Stimulated activated CD4-positive, alpha-beta T cell treated with anti-CD3 and anti-CD28 coated beads, TNF-alpha, amount 100 ng/mL, for 24 hours (primary cell): Measurements from ENCODE around the gene OR10D3.
"Not testable (repeated sequence)": the region's sequence is repeated elsewhere in the genome, so short reads cannot be mapped to it uniquely, and the experiment has no call there.

Experiments used
- DNase-seq, 3 experiments: peaks; one replicate each; pipeline ENCODE4 v3.0.0-alpha.2; 2020; ENCODE audit warnings: low read depth in 3 of 3

Gene OR10D3

GRCh38 chr11:124183068-124183467 is at the start of gene OR10D3:
TSS of gene OR10D3 (plus strand) at chr11:124183345. CDS start at chr11:124185270, 1,925 bp downstream.
- no peak for DNase-seq

GRCh38 chr11:124143034-124143433 is 40.1 kb upstream of the OR10D3 start:
- DNase-seq: no peak

- DNase-seq: no peak
Observed at GRCh38 chr11:124147951-124148350, 35.2 kb upstream of the OR10D3 start.

- no peak for DNase-seq
Observed at GRCh38 chr11:124150684-124151083, 32.5 kb upstream of the OR10D3 start.

- no peak for DNase-seq
Observed at GRCh38 chr11:124152770-124153407, 30.3 kb upstream of the OR10D3 start.

- no peak for DNase-seq
Observed at GRCh38 chr11:124153821-124154220, 29.3 kb upstream of the OR10D3 start.

GRCh38 chr11:124159481-124159880 is 23.7 kb upstream of the OR10D3 start:
- no peak for DNase-seq

- no peak for DNase-seq
Observed at GRCh38 chr11:124160986-124161385, 22.2 kb upstream of the OR10D3 start.

- no peak for DNase-seq
Observed at GRCh38 chr11:124167826-124168231, 15.3 kb upstream of the OR10D3 start.

GRCh38 chr11:124168796-124169195 is 14.3 kb upstream of the OR10D3 start:
- DNase-seq: no peak

- not testable (repeated sequence) for DNase-seq
Observed at GRCh38 chr11:124170315-124170714, 12.8 kb upstream of the OR10D3 start.

GRCh38 chr11:124170801-124171586 is 12.2 kb upstream of the OR10D3 start:
- no peak for DNase-seq

- no peak for DNase-seq
Observed at GRCh38 chr11:124172101-124172500, 11.0 kb upstream of the OR10D3 start.

- no peak for DNase-seq
Observed at GRCh38 chr11:124172599-124172998, 10.5 kb upstream of the OR10D3 start.

GRCh38 chr11:124174001-124174583 is 9.1 kb upstream of the OR10D3 start:
- no peak for DNase-seq

- DNase-seq: no peak
Observed at GRCh38 chr11:124176925-124177715, 6.0 kb upstream of the OR10D3 start.

- DNase-seq: no peak
Observed at GRCh38 chr11:124179310-124179709, 3.8 kb upstream of the OR10D3 start.

- no peak for DNase-seq
Observed at GRCh38 chr11:124190298-124191139, 7.4 kb downstream of the OR10D3 start.

GRCh38 chr11:124193221-124194010 is 10.3 kb downstream of the OR10D3 start:
- DNase-seq: no peak
